Measurements from ENCODE around the gene ING3. TPM values are rescaled to one million over a fixed set of nuclear protein-coding genes. Genes with fewer than 3 reads are reported as not detected.

Gene ING3
- total and polyA plus RNA-seq, 2 of the 8 experiments (the other 6 are each of a cell fraction or from before 2014, with no cell fraction given): 6.0 to 17.7 TPM

DNA sequence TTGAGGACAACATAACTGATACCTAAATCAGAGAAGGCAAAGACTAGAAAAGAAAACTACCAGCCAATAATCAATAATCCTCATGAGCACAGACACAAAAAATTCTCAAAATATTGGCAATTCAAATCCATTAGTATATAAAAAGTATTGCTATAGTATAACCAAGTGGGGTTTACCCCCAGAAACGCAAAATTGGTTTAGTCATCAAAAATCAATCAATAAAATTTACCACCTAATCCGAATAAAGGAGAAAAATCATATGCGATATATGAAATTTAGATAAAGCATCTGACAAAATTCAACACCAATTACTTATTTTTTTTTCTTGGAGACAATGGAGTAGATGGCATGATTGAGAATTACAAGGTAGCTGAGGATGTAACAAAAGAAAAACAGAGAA lies 11.2 kb upstream of the ING3 start:
- no peak overlapping the region for H3K23ac ChIP-seq (ENCODE audit: insufficient read length)
- ChIA-PET CTCF (ENCODE audit: partially characterized antibody) (interaction anchor here (0.7 kb wide), 1 partner anchor 1363 kb away, joined by 3 read pairs; no protein-coding TSS in a partner anchor), POLR2A (ENCODE audit: partially characterized antibody) (no interaction called here)
- no peak overlapping the region for H2BK5ac ChIP-seq (ENCODE audit: low read depth, low read length)
- H2AFZ ChIP-seq (ENCODE audit: low read length): no peak overlapping the region
- H3K79me1 ChIP-seq (ENCODE audit: low read depth, low read length): no peaks in the 10 kb centered on the region
- H2BK120ac ChIP-seq (replicated peaks; ENCODE audit: low read depth, low read length): no peak overlapping the region
- DNase-seq (ENCODE audit: low read depth in 1 of 2, low spot score in 2 of 2) (no peak), FAIRE-seq (no peak)
- H3K36me3 ChIP-seq (ENCODE audit: control insufficient read depth in 2 of 4, insufficient read depth in 4 of 4, low read length in 3 of 4): no peaks in the 10 kb centered on the region
- no peak overlapping the region for H3K4me2 ChIP-seq (ENCODE audit: insufficient read depth in 1 of 2, low read depth in 2 of 2, low read length in 2 of 2)
- H3K27ac ChIP-seq (ENCODE audit: low read depth, low read length): no peak overlapping the region
- H3K18ac ChIP-seq (ENCODE audit: extremely low read depth, low read length): no peak overlapping the region
- no peaks in the 10 kb centered on the region for H3K9me3 ChIP-seq (ENCODE audit: insufficient read depth in 2 of 2, low read depth in 1 of 2, low read length in 1 of 2)
- no peaks in the 10 kb centered on the region for H3K23me2 ChIP-seq (ENCODE audit: low read depth, low read length)
- H3K4me3 ChIP-seq (ENCODE audit: extremely low read depth in 1 of 4, insufficient read depth in 2 of 4, low read depth in 3 of 4, low read length in 4 of 4): no peak overlapping the region
- no peak overlapping the region for H3K14ac ChIP-seq (ENCODE audit: insufficient read length)
- H3K56ac ChIP-seq (replicated peaks; ENCODE audit: insufficient read length, low read depth, low read length): no peak overlapping the region
- no peak overlapping the region for H3K4ac ChIP-seq (replicated peaks; ENCODE audit: insufficient read length, low read depth, low read length)
- H4K8ac ChIP-seq (ENCODE audit: extremely low read depth, insufficient read depth, low read length): no peak overlapping the region
- H2BK15ac ChIP-seq (ENCODE audit: low read length): no peak overlapping the region
- 96% methylated on average over 3 of the region's 3 CpGs; no CpG with 5 or more reads in 1 of the 2 experiments for WGBS, 2 experiments (ENCODE audit: extremely low coverage in 1 of 2, insufficient coverage in 1 of 2, insufficient read length in 1 of 2, insufficient replicate concordance in 2 of 2, low coverage in 1 of 2, low lambda C conversion rate in 2 of 2, missing lambda C conversion rate in 1 of 2)
- TF ChIP-seq GTF2F1 (IDR thresholded peaks at IDR 0.05; ENCODE audit: borderline replicate concordance, low read depth, low read length) (no peak), SP1 (IDR thresholded peaks at IDR 0.05; ENCODE audit: low read depth, low read length) (no peak), BRCA1 (IDR thresholded peaks at IDR 0.05; ENCODE audit: low read depth, low read length) (no peak), RBBP5 (IDR thresholded peaks at IDR 0.05; ENCODE audit: borderline replicate concordance, low read depth, low read length) (no peak), TAF7 (optimal IDR thresholded peaks at IDR 0.05; ENCODE audit: borderline replicate concordance, low read depth, low read length) (no peak), EGR1 (IDR thresholded peaks at IDR 0.05; ENCODE audit: borderline replicate concordance, low read depth, low read length) (no peak), SP4 (IDR thresholded peaks at IDR 0.05; ENCODE audit: low read length) (no peak), EP300 (IDR thresholded peaks at IDR 0.05; ENCODE audit: borderline replicate concordance in 1 of 2, low read depth in 2 of 2, low read length in 2 of 2) (no peak), SUZ12 (IDR thresholded peaks at IDR 0.05; ENCODE audit: low read length) (no peak)
- TF ChIP-seq, protein P1, sequence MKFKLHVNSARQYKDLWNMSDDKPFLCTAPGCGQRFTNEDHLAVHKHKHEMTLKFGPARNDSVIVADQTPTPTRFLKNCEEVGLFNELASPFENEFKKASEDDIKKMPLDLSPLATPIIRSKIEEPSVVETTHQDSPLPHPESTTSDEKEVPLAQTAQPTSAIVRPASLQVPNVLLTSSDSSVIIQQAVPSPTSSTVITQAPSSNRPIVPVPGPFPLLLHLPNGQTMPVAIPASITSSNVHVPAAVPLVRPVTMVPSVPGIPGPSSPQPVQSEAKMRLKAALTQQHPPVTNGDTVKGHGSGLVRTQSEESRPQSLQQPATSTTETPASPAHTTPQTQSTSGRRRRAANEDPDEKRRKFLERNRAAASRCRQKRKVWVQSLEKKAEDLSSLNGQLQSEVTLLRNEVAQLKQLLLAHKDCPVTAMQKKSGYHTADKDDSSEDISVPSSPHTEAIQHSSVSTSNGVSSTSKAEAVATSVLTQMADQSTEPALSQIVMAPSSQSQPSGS (IDR thresholded peaks at IDR 0.05; ENCODE audit: low read length): no peak
- TF ChIP-seq, protein P2, sequence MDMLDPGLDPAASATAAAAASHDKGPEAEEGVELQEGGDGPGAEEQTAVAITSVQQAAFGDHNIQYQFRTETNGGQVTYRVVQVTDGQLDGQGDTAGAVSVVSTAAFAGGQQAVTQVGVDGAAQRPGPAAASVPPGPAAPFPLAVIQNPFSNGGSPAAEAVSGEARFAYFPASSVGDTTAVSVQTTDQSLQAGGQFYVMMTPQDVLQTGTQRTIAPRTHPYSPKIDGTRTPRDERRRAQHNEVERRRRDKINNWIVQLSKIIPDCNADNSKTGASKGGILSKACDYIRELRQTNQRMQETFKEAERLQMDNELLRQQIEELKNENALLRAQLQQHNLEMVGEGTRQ (IDR thresholded peaks at IDR 0.05; ENCODE audit: low read length): no peak
- H3K27me3 ChIP-seq (replicated peaks in 1 of 4; ENCODE audit: control insufficient read depth in 3 of 4, extremely low read depth in 1 of 4, insufficient read depth in 3 of 4, low read length in 3 of 4): no peaks in the 10 kb centered on the region
- H3K9ac ChIP-seq (replicated peaks in 1 of 4; ENCODE audit: extremely low read depth in 1 of 4, low read depth in 3 of 4, low read length in 3 of 4): no peak overlapping the region
- no peak overlapping the region for H2AK5ac ChIP-seq (ENCODE audit: low read depth, low read length)
- H4K20me1 ChIP-seq (replicated peaks in 1 of 2; ENCODE audit: control insufficient read depth in 1 of 2, insufficient read depth in 2 of 2, low read length in 2 of 2): no peaks in the 10 kb centered on the region
- no peaks in the 10 kb centered on the region for H3K79me2 ChIP-seq (ENCODE audit: control insufficient read depth in 1 of 2, insufficient read depth in 2 of 2, low read length in 2 of 2)
- no peak overlapping the region for H2BK20ac ChIP-seq (ENCODE audit: low read length)
- H2BK12ac ChIP-seq (ENCODE audit: low read depth, low read length): no peak overlapping the region
- no peak overlapping the region for H4K91ac ChIP-seq (replicated peaks; ENCODE audit: insufficient read length, low read length)
- no peak overlapping the region for H4K5ac ChIP-seq (ENCODE audit: insufficient read length, low read depth, low read length)
- no peaks in the 10 kb centered on the region for H3K4me1 ChIP-seq (replicated peaks in 1 of 4; ENCODE audit: control insufficient read depth in 3 of 4, insufficient read depth in 4 of 4, low read length in 3 of 4)
